HepG2 (cell line): Measurements from ENCODE around the gene CAMK4. TPM values are rescaled to one million over a fixed set of nuclear protein-coding genes. Genes with fewer than 3 reads are reported as not detected.

Experiments used
- ATAC-seq: fragments of 200-7000 bp; cut with Tn5 transposase; 3 replicates; pipeline ENCODE4 v1.9.1; 2020; ENCODE audit warnings: mild to moderate bottlenecking, moderate library complexity
- BruUV-seq: library from RNA; stranded (reverse); fragments of 400-500 nt; replicated peaks from 2 replicates; lab custom pipeline; 2021; lab: Mats Ljungman, UMichigan
- CTCF ChIA-PET: fragments of 300-600 bp; formaldehyde crosslinking; extraction: SDS; loops from one replicate; lab custom pipeline; 2021; ENCODE audit warnings: low total read pairs, inconsistent platforms, low intra/inter-chr PET ratio; lab: Yijun Ruan, JAX
- POLR2A ChIA-PET: fragments of 350-600 bp; sonication (Branson Sonifier 250); formaldehyde crosslinking; loops from one replicate; lab custom pipeline; 2020; ENCODE audit warnings: antibody characterized with exemption, inconsistent platforms; lab: Yijun Ruan, JAX
- DNase-seq: peaks from one replicate; pipeline ENCODE4 v3.0.0-alpha.2; 2015; ENCODE audit warnings: low spot score
- FAIRE-seq: peaks from 3 replicates; lab custom pipeline; 2011; peaks lifted over from hg19 to GRCh38; lab: Jason Lieb, UNC
- H2AFZ ChIP-seq: one replicate; pipeline ENCODE4 v1.6.1; 2011; ENCODE audit warnings: low read length, inconsistent platforms
- H3K27ac ChIP-seq: fragments of 300-600 bp; 3 replicates; pipeline ENCODE4 v1.8.0; 2011; ENCODE audit warnings: mixed run types, mild to moderate bottlenecking, mixed read lengths, low read length, inconsistent platforms; ENCODE audit not compliant: insufficient read depth; ENCODE audit errors: extremely low read length
- H3K27me3 ChIP-seq, 2 experiments: fragments of 200-600 bp in 1 of 2; 2 replicates in 1 of 2; 3 replicates in 1 of 2; pipeline versions ENCODE4 v1.6.0 to v1.8.0; 2011; ENCODE audit warnings: low read length in 2 of 2, mild to moderate bottlenecking in 2 of 2, moderate library complexity in 2 of 2, inconsistent platforms in 1 of 2; ENCODE audit not compliant: insufficient read depth in 2 of 2, control insufficient read depth in 1 of 2
- H3K36me3 ChIP-seq, 2 experiments: fragments of 200-600 bp in 1 of 2; replicated peaks in 1 of 2; 2 replicates in 1 of 2; 3 replicates in 1 of 2; pipeline versions ENCODE4 v1.5.1 to v1.8.0; 2011; ENCODE audit warnings: low read length in 2 of 2, inconsistent platforms in 1 of 2; ENCODE audit not compliant: insufficient read depth in 2 of 2, control insufficient read depth in 1 of 2
- H3K4me1 ChIP-seq: 2 replicates; pipeline ENCODE4 v1.5.1; 2012; ENCODE audit warnings: low read length, inconsistent platforms; ENCODE audit not compliant: insufficient read depth
- H3K4me2 ChIP-seq: 2 replicates; pipeline ENCODE4 v1.6.0; 2011; ENCODE audit warnings: low read depth, low read length, inconsistent platforms
- H3K4me3 ChIP-seq, 3 experiments: fragments of 200-600 bp in 1 of 3; sonication (generic), shearing (Covaris generic) in 1 of 3; replicated peaks in 1 of 3; 2 replicates each; pipeline ENCODE4 v1.5.1; 2011 to 2016; ENCODE audit warnings: low read length in 3 of 3, inconsistent platforms in 2 of 3, low read depth in 2 of 3, mild to moderate bottlenecking in 2 of 3, control low read depth in 1 of 3, mixed read lengths in 1 of 3; ENCODE audit not compliant: insufficient read depth in 1 of 3
- H3K79me2 ChIP-seq: one replicate; pipeline ENCODE4 v1.6.1; 2011; ENCODE audit warnings: low read length, inconsistent platforms; ENCODE audit not compliant: insufficient read depth
- H3K9ac ChIP-seq: 2 replicates; pipeline ENCODE4 v1.6.0; 2011; ENCODE audit warnings: mild to moderate bottlenecking, low read depth, low read length, inconsistent platforms; ENCODE audit not compliant: insufficient read depth
- H3K9me3 ChIP-seq: 2 replicates; pipeline ENCODE4 v1.5.1; 2012; ENCODE audit warnings: mild to moderate bottlenecking, low read length
- H4K20me1 ChIP-seq: 2 replicates; pipeline ENCODE4 v1.6.0; 2011; ENCODE audit warnings: inconsistent platforms, mild to moderate bottlenecking, low read length, moderate library complexity; ENCODE audit not compliant: insufficient read depth
- CAMTA2 ChIP-seq: sonication (generic); formaldehyde crosslinking; IDR thresholded peaks from 2 replicates; pipeline ENCODE4 v1.4.0; 2020; ENCODE audit warnings: mild to moderate bottlenecking, missing genetic modification reagents, borderline replicate concordance
- EP300 ChIP-seq, 3 experiments: sonication (generic) in 1 of 3; formaldehyde crosslinking in 1 of 3; IDR thresholded peaks; 2 replicates each; pipeline versions ENCODE4 v1.5.1 to v1.6.1; 2011 to 2020; ENCODE audit warnings: low read depth in 2 of 3, low read length in 2 of 3, borderline replicate concordance in 1 of 3, improper control_type of control experiment in 1 of 3, mild to moderate bottlenecking in 1 of 3, missing genetic modification reagents in 1 of 3, moderate library complexity in 1 of 3
- HDAC1 ChIP-seq: sonication (generic); formaldehyde crosslinking; IDR thresholded peaks from 2 replicates; pipeline ENCODE4 v1.5.1; 2020; ENCODE audit warnings: mild to moderate bottlenecking, missing genetic modification reagents
- KDM5B ChIP-seq: sonication (generic); formaldehyde crosslinking; IDR thresholded peaks from 2 replicates; pipeline ENCODE4 v1.4.0; 2020; ENCODE audit warnings: missing genetic modification reagents, mild to moderate bottlenecking, borderline replicate concordance
- MIXL1 ChIP-seq: IDR thresholded peaks from 2 replicates; pipeline ENCODE4 v1.6.1; 2016
- MTF2 ChIP-seq: sonication (generic); formaldehyde crosslinking; IDR thresholded peaks from 2 replicates; pipeline ENCODE4 v1.5.0; 2020; ENCODE audit warnings: missing genetic modification reagents, borderline replicate concordance
- RFXANK ChIP-seq: IDR thresholded peaks from 2 replicates; pipeline ENCODE4 v1.6.1; 2016
- SKI ChIP-seq: fragments of 450-650 bp; IDR thresholded peaks from one replicate; pipeline ENCODE4 v1.6.1; 2018; ENCODE audit warnings: mild to moderate bottlenecking; ENCODE audit not compliant: partially characterized antibody
- ZFY ChIP-seq: sonication (generic); formaldehyde crosslinking; IDR thresholded peaks from 2 replicates; pipeline ENCODE4 v1.4.0; 2020; ENCODE audit warnings: missing genetic modification reagents
- ZNF205 ChIP-seq: IDR thresholded peaks from 2 replicates; pipeline ENCODE4 v1.6.1; 2018; ENCODE audit warnings: missing biosample characterization, missing genetic modification reagents
- ZNF331 ChIP-seq: sonication (generic); formaldehyde crosslinking; IDR thresholded peaks from 2 replicates; pipeline ENCODE4 v1.4.0; 2020; ENCODE audit warnings: missing genetic modification reagents
- ZNF460 ChIP-seq: sonication (generic); formaldehyde crosslinking; IDR thresholded peaks from 2 replicates; pipeline ENCODE4 v1.5.1; 2020; ENCODE audit warnings: missing genetic modification reagents, mild to moderate bottlenecking, borderline replicate concordance
- ZNF543 ChIP-seq: sonication (generic); formaldehyde crosslinking; IDR thresholded peaks from 2 replicates; pipeline ENCODE4 v1.4.0; 2020; ENCODE audit warnings: mild to moderate bottlenecking, missing genetic modification reagents
- ZNF879 ChIP-seq: sonication (generic); formaldehyde crosslinking; IDR thresholded peaks from 2 replicates; pipeline ENCODE4 v1.8.1; 2023; ENCODE audit warnings: missing genetic modification reagents
- WGBS: methylation state at CpG from one replicate; pipeline ENCODE4 v1.1.6; 2017; ENCODE audit warnings: low lambda C conversion rate; 5-methylcytosine and 5-hydroxymethylcytosine counted together
- in situ Hi-C: cut with HindIII; loops from 2 replicates; pipeline ENCODE4 v1.10.0; 2017; ENCODE audit warnings: low pct_unique_long_range_greater_than_20kb; ENCODE audit not compliant: extremely low pct_ligation_motif_present
- intact Hi-C: fragments of 100-400 bp; cut with micrococcal nuclease; formaldehyde crosslinking; loops from one replicate; pipeline ENCODE4 v1.10.0; 2022; ENCODE audit not compliant: unreplicated experiment
- polyA plus RNA-seq, 8 experiments: library from polyadenylated mRNA; depleted of rRNA in 3 of 8; stranded (reverse) in 7 of 8; unstranded in 1 of 8; fragments of >200 nt; fragmentation: Illumina TruSeq in 4 of 8; extraction: Trizol in 4 of 8; gene quantifications; 2 replicates each; pipeline versions ENCODE4 v1.2.1 to v1.2.3, GENCODE V29; 2011 to 2016; ENCODE audit warnings: low read depth in 4 of 8, missing spikeins in 1 of 8, mixed read lengths in 1 of 8; ENCODE audit not compliant: insufficient read depth in 1 of 8
- total RNA-seq, 5 experiments: library from RNA; depleted of rRNA; stranded (reverse); fragments of >200 nt; fragmentation: Illumina TruSeq; extraction: Trizol; gene quantifications; 2 replicates each; pipeline ENCODE4 v1.2.3, GENCODE V29; 2016; ENCODE audit warnings: low read depth in 1 of 5
- TF ChIP-seq, protein P1 (sequence below): sonication (generic); formaldehyde crosslinking; IDR thresholded peaks from 2 replicates; pipeline ENCODE4 v1.5.1; 2020; ENCODE audit warnings: missing genetic modification reagents, mild to moderate bottlenecking, borderline replicate concordance
- TF ChIP-seq, protein P2 (sequence below): sonication (generic); formaldehyde crosslinking; IDR thresholded peaks from 2 replicates; pipeline ENCODE4 v1.4.0; 2020; ENCODE audit warnings: missing genetic modification reagents
- TF ChIP-seq, protein P3 (sequence below): sonication (generic); formaldehyde crosslinking; IDR thresholded peaks from 2 replicates; pipeline ENCODE4 v1.4.0; 2020; ENCODE audit warnings: mild to moderate bottlenecking, low read depth, missing genetic modification reagents
- TF ChIP-seq, protein P4 (sequence below): sonication (generic); formaldehyde crosslinking; conservative IDR thresholded peaks from 2 replicates; pipeline ENCODE4 v1.4.0; 2020; ENCODE audit warnings: missing genetic modification reagents
- TF ChIP-seq, protein P5 (sequence below): sonication (generic); formaldehyde crosslinking; IDR thresholded peaks from 2 replicates; pipeline ENCODE4 v1.5.0; 2020; ENCODE audit warnings: missing genetic modification reagents

CAMK4 gene
- total and polyA plus RNA-seq, 2 of the 13 experiments (the other 11 are each of a cell fraction or from before 2014, with no cell fraction given): not detected

DNA sequence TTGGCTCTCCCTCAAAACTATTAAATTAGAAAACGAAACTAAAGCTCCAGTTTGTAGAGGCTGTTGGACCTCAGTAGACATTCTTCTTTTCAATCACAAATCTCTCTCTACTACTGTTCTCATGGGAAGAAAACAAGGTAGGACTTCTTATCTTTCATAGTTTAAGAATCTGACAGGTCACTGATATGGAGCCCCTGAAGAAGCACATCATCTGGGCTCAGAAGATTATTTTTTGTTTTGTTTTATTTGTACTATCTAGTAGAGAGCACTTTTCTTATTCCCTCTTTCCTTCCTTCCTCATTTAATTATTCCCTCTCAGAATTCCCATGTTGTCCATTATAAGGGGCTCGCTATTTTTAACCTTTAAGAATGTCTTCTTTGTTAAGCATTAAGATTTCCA, 261.9 kb downstream of the CAMK4 start:
- CTCF ChIA-PET: no interaction called here
- in situ Hi-C loops (loop anchor here (25.0 kb wide), 1 partner anchor 324 kb away; no protein-coding TSS in a partner anchor), intact Hi-C loops (no loop called here)
- H3K79me2 ChIP-seq: no peaks in the 10 kb centered on the region
- 1% methylated on average over 2 of the region's 2 CpGs for whole genome bisulfite sequencing
- H3K4me1 ChIP-seq: no peaks in the 10 kb centered on the region
- no peak overlapping the region for H3K9ac ChIP-seq
- BruUV-seq: no TSS peak
- H3K4me3 ChIP-seq: no peak overlapping the region
- no peak overlapping the region for H3K4me2 ChIP-seq
- TF ChIP-seq, protein P1, sequence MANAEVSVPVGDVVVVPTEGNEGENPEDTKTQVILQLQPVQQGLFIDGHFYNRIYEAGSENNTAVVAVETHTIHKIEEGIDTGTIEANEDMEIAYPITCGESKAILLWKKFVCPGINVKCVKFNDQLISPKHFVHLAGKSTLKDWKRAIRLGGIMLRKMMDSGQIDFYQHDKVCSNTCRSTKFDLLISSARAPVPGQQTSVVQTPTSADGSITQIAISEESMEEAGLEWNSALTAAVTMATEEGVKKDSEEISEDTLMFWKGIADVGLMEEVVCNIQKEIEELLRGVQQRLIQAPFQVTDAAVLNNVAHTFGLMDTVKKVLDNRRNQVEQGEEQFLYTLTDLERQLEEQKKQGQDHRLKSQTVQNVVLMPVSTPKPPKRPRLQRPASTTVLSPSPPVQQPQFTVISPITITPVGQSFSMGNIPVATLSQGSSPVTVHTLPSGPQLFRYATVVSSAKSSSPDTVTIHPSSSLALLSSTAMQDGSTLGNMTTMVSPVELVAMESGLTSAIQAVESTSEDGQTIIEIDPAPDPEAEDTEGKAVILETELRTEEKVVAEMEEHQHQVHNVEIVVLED (CRISPR knock-in tag): no peak
- TF ChIP-seq ZNF543 (CRISPR knock-in tag) (no peak), SKI (no peak), HDAC1 (CRISPR knock-in tag) (no peak), KDM5B (CRISPR knock-in tag) (no peak), ZFY (no peak), RFXANK (no peak), ZNF460 (CRISPR knock-in tag) (no peak), CAMTA2 (CRISPR knock-in tag) (no peak), EP300 (IDR thresholded peaks at IDR 0.05; ENCODE audit: low read depth in 2 of 2, low read length in 2 of 2) (no peak), EP300 (CRISPR knock-in tag; IDR thresholded peaks at IDR 0.05; ENCODE audit: borderline replicate concordance) (no peak), MIXL1 (CRISPR knock-in tag) (no peak), ZNF879 (CRISPR knock-in tag) (no peak), ZNF331 (CRISPR knock-in tag) (no peak), MTF2 (CRISPR knock-in tag) (no peak), ZNF205 (CRISPR knock-in tag) (no peak)
- TF ChIP-seq, protein P2, sequence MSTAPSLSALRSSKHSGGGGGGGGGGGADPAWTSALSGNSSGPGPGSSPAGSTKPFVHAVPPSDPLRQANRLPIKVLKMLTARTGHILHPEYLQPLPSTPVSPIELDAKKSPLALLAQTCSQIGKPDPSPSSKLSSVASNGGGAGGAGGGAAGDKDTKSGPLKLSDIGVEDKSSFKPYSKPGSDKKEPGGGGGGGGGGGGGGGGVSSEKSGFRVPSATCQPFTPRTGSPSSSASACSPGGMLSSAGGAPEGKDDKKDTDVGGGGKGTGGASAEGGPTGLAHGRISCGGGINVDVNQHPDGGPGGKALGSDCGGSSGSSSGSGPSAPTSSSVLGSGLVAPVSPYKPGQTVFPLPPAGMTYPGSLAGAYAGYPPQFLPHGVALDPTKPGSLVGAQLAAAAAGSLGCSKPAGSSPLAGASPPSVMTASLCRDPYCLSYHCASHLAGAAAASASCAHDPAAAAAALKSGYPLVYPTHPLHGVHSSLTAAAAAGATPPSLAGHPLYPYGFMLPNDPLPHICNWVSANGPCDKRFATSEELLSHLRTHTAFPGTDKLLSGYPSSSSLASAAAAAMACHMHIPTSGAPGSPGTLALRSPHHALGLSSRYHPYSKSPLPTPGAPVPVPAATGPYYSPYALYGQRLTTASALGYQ (CRISPR knock-in tag): no peak
- TF ChIP-seq, protein P3, sequence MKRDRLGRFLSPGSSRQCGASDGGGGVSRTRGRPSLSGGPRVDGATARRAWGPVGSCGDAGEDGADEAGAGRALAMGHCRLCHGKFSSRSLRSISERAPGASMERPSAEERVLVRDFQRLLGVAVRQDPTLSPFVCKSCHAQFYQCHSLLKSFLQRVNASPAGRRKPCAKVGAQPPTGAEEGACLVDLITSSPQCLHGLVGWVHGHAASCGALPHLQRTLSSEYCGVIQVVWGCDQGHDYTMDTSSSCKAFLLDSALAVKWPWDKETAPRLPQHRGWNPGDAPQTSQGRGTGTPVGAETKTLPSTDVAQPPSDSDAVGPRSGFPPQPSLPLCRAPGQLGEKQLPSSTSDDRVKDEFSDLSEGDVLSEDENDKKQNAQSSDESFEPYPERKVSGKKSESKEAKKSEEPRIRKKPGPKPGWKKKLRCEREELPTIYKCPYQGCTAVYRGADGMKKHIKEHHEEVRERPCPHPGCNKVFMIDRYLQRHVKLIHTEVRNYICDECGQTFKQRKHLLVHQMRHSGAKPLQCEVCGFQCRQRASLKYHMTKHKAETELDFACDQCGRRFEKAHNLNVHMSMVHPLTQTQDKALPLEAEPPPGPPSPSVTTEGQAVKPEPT (CRISPR knock-in tag): no peak
- TF ChIP-seq, protein P4, sequence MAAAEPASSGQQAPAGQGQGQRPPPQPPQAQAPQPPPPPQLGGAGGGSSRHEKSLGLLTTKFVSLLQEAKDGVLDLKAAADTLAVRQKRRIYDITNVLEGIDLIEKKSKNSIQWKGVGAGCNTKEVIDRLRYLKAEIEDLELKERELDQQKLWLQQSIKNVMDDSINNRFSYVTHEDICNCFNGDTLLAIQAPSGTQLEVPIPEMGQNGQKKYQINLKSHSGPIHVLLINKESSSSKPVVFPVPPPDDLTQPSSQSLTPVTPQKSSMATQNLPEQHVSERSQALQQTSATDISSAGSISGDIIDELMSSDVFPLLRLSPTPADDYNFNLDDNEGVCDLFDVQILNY: no peak
- TF ChIP-seq, protein P5, sequence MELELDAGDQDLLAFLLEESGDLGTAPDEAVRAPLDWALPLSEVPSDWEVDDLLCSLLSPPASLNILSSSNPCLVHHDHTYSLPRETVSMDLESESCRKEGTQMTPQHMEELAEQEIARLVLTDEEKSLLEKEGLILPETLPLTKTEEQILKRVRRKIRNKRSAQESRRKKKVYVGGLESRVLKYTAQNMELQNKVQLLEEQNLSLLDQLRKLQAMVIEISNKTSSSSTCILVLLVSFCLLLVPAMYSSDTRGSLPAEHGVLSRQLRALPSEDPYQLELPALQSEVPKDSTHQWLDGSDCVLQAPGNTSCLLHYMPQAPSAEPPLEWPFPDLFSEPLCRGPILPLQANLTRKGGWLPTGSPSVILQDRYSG (CRISPR knock-in tag): no peak
- no peak overlapping the region for H2AFZ ChIP-seq
- no peaks in the 10 kb centered on the region for H3K36me3 ChIP-seq
- no peaks in the 10 kb centered on the region for H3K9me3 ChIP-seq
- ATAC-seq (no peak), DNase-seq (no peak), FAIRE-seq (no peak)
- POLR2A ChIA-PET: no interaction called here
- no peaks in the 10 kb centered on the region for H4K20me1 ChIP-seq
- peaks cover 0 to 4% of the 10 kb centered on the region in 2 experiments; a peak in 1 of 5 replicates for H3K27me3 ChIP-seq
- no peak overlapping the region for H3K27ac ChIP-seq
